ENCODE results near the gene ZNF2.
"Not testable (repeated sequence)": the region's sequence is repeated elsewhere in the genome, so short reads cannot be mapped to it uniquely, and the experiment has no call there.

Gene ZNF2

GRCh38 chr2:95174031-95174542 lies 8.5 kb downstream of the ZNF2 start:
- H3K4me3 ChIP-seq (ENCODE audit: insufficient read length, low read depth): no peak overlapping the region
- peaks cover 10% of the 10 kb centered on the region for H3K36me3 ChIP-seq (ENCODE audit: insufficient read depth, insufficient read length, low read length)
- no peaks in the 10 kb centered on the region for H3K27me3 ChIP-seq (ENCODE audit: insufficient read depth, insufficient read length)
- no peaks in the 10 kb centered on the region for H3K9me3 ChIP-seq (ENCODE audit: insufficient read depth, low read length)
- DNase-seq (ENCODE audit: low read depth, low spot score): no peak
- no peak overlapping the region for H3K9ac ChIP-seq (ENCODE audit: insufficient read length, low read depth)
- H3K4me1 ChIP-seq (ENCODE audit: insufficient read depth, insufficient read length): no peaks in the 10 kb centered on the region
- TF ChIP-seq YY1 (IDR thresholded peaks at IDR 0.05; ENCODE audit: insufficient read depth, insufficient read length) (no peak), SUZ12 (IDR thresholded peaks at IDR 0.05; ENCODE audit: extremely low read depth, insufficient read depth, insufficient read length) (no peak)

GRCh38 chr2:95179451-95179850 lies 13.8 kb downstream of the ZNF2 start:
- H3K27me3 ChIP-seq (ENCODE audit: insufficient read depth, insufficient read length): no peaks in the 10 kb centered on the region
- H3K4me1 ChIP-seq (ENCODE audit: insufficient read depth, insufficient read length): no peaks in the 10 kb centered on the region
- H3K4me3 ChIP-seq (ENCODE audit: insufficient read length, low read depth): no peak overlapping the region
- no peak for DNase-seq (ENCODE audit: low read depth, low spot score)
- TF ChIP-seq SUZ12 (IDR thresholded peaks at IDR 0.05; ENCODE audit: extremely low read depth, insufficient read depth, insufficient read length) (no peak), ZNF274 (IDR thresholded peaks at IDR 0.05; ENCODE audit: low read depth, low read length) (no peak), YY1 (IDR thresholded peaks at IDR 0.05; ENCODE audit: insufficient read depth, insufficient read length) (no peak)
- H3K9me3 ChIP-seq (ENCODE audit: insufficient read depth, low read length): peaks cover 9% of the 10 kb centered on the region; the same call in 1 of the 2 replicates
- H3K9ac ChIP-seq (ENCODE audit: insufficient read length, low read depth): no peak overlapping the region
- H3K36me3 ChIP-seq (ENCODE audit: insufficient read depth, insufficient read length, low read length): peaks cover 50% of the 10 kb centered on the region

DNA sequence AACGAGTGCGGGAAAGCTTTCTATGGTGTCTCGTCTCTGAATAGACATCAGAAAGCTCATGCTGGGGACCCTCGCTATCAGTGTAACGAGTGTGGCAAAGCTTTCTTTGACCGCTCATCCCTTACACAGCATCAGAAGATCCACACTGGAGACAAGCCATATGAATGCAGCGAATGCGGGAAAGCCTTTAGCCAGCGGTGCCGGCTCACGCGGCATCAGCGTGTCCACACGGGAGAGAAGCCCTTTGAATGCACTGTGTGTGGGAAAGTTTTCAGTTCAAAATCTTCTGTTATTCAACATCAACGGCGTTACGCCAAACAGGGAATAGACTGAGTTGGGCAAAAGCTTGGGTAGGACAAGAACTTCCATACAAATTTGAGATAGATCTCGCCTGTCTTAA lies 16.2 kb downstream of the ZNF2 start:
- Histone ChIP-seq H3K9ac (ENCODE audit: insufficient read length, low read depth) (no peak overlapping the region), H3K36me3 (ENCODE audit: insufficient read depth, insufficient read length, low read length) (peaks cover 48% of the 10 kb centered on the region), H3K4me3 (ENCODE audit: insufficient read length, low read depth) (no peak overlapping the region), H3K4me1 (ENCODE audit: insufficient read depth, insufficient read length) (no peaks in the 10 kb centered on the region), H3K27me3 (ENCODE audit: insufficient read depth, insufficient read length) (no peaks in the 10 kb centered on the region), H3K9me3 (ENCODE audit: insufficient read depth, low read length) (peaks cover 9% of the 10 kb centered on the region; the same call in 1 of the 2 replicates)
- TF ChIP-seq YY1 (IDR thresholded peaks at IDR 0.05; ENCODE audit: insufficient read depth, insufficient read length) (no peak), SUZ12 (IDR thresholded peaks at IDR 0.05; ENCODE audit: extremely low read depth, insufficient read depth, insufficient read length) (no peak), ZNF274 (IDR thresholded peaks at IDR 0.05; ENCODE audit: low read depth, low read length) (no peak)
- DNase-seq (ENCODE audit: low read depth, low spot score): no peak

GRCh38 chr2:95185197-95185596 lies 19.6 kb downstream of the ZNF2 start:
- peaks cover 9% of the 10 kb centered on the region; the same call in 1 of the 2 replicates for H3K9me3 ChIP-seq (ENCODE audit: insufficient read depth, low read length)

GRCh38 chr2:95185973-95186372 lies 20.4 kb downstream of the ZNF2 start:
- Histone ChIP-seq H3K27me3 (ENCODE audit: insufficient read depth, insufficient read length) (no peaks in the 10 kb centered on the region), H3K4me1 (ENCODE audit: insufficient read depth, insufficient read length) (no peaks in the 10 kb centered on the region), H3K9ac (ENCODE audit: insufficient read length, low read depth) (no peak overlapping the region), H3K4me3 (ENCODE audit: insufficient read length, low read depth) (no peak overlapping the region), H3K36me3 (ENCODE audit: insufficient read depth, insufficient read length, low read length) (peaks cover 26% of the 10 kb centered on the region), H3K9me3 (ENCODE audit: insufficient read depth, low read length) (0 out of 2 replicates have a peak, but pooled peaks cover 4% of the 10 kb centered on the region)
- TF ChIP-seq SUZ12 (IDR thresholded peaks at IDR 0.05; ENCODE audit: extremely low read depth, insufficient read depth, insufficient read length) (no peak), ZNF274 (IDR thresholded peaks at IDR 0.05; ENCODE audit: low read depth, low read length) (no peak), YY1 (IDR thresholded peaks at IDR 0.05; ENCODE audit: insufficient read depth, insufficient read length) (no peak)
- DNase-seq (ENCODE audit: low read depth, low spot score): no peak

More at GRCh38 chr2:95185197-95185596, 19.6 kb downstream of the ZNF2 start:
- peaks cover 31% of the 10 kb centered on the region for H3K36me3 ChIP-seq (ENCODE audit: insufficient read depth, insufficient read length, low read length)
- H3K4me3 ChIP-seq (ENCODE audit: insufficient read length, low read depth): no peak overlapping the region
- no peak overlapping the region for H3K9ac ChIP-seq (ENCODE audit: insufficient read length, low read depth)
- DNase-seq (ENCODE audit: low read depth, low spot score): no peak
- H3K27me3 ChIP-seq (ENCODE audit: insufficient read depth, insufficient read length): no peaks in the 10 kb centered on the region
- TF ChIP-seq YY1 (IDR thresholded peaks at IDR 0.05; ENCODE audit: insufficient read depth, insufficient read length) (no peak), SUZ12 (IDR thresholded peaks at IDR 0.05; ENCODE audit: extremely low read depth, insufficient read depth, insufficient read length) (no peak), ZNF274 (IDR thresholded peaks at IDR 0.05; ENCODE audit: low read depth, low read length) (no peak)
- no peaks in the 10 kb centered on the region for H3K4me1 ChIP-seq (ENCODE audit: insufficient read depth, insufficient read length)

DNA sequence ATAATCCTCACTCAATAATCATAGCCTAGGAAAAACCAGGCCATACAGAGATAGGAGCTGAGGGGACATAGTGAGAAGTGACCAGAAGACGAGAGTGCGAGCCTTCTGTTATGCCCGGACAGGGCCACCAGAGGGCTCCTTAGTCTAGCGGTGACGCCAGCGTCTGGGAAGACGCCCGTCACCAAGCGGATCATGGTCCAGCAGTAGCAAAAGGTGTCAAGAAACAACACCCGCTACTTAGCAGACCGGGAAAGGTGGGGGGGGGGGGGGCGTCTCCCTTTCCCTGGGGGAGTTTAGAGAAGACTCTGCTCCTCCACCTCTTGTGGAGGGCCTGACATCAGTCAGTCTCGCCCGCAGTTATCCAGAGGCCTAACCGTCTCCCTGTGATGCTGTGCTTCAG lies 27.3 kb downstream of the ZNF2 start:
- H3K4me1 ChIP-seq (ENCODE audit: insufficient read depth, insufficient read length); H3K36me3 ChIP-seq (ENCODE audit: insufficient read depth, insufficient read length, low read length); DNase-seq (ENCODE audit: low read depth, low spot score); H3K9me3 ChIP-seq (ENCODE audit: insufficient read depth, low read length); H3K9ac ChIP-seq (ENCODE audit: insufficient read length, low read depth); H3K4me3 ChIP-seq (ENCODE audit: insufficient read length, low read depth); H3K27me3 ChIP-seq (ENCODE audit: insufficient read depth, insufficient read length): not testable (repeated sequence)

- Histone ChIP-seq H3K27me3 (ENCODE audit: insufficient read depth, insufficient read length) (no peaks in the 10 kb centered on the region), H3K4me1 (ENCODE audit: insufficient read depth, insufficient read length) (no peaks in the 10 kb centered on the region), H3K9ac (ENCODE audit: insufficient read length, low read depth) (no peak overlapping the region), H3K9me3 (ENCODE audit: insufficient read depth, low read length) (peaks cover 7% of the 10 kb centered on the region), H3K4me3 (ENCODE audit: insufficient read length, low read depth) (no peak overlapping the region), H3K36me3 (ENCODE audit: insufficient read depth, insufficient read length, low read length) (peaks cover 4% of the 10 kb centered on the region)
- DNase-seq (ENCODE audit: low read depth, low spot score): no peak
- no peak for TF ChIP-seq SUZ12 (IDR thresholded peaks at IDR 0.05; ENCODE audit: extremely low read depth, insufficient read depth, insufficient read length)
- no peak for TF ChIP-seq ZNF274 (IDR thresholded peaks at IDR 0.05; ENCODE audit: low read depth, low read length)
- no peak for TF ChIP-seq YY1 (IDR thresholded peaks at IDR 0.05; ENCODE audit: insufficient read depth, insufficient read length)
Measured at GRCh38 chr2:95203911-95204310, 38.3 kb downstream of the ZNF2 start.

DNA sequence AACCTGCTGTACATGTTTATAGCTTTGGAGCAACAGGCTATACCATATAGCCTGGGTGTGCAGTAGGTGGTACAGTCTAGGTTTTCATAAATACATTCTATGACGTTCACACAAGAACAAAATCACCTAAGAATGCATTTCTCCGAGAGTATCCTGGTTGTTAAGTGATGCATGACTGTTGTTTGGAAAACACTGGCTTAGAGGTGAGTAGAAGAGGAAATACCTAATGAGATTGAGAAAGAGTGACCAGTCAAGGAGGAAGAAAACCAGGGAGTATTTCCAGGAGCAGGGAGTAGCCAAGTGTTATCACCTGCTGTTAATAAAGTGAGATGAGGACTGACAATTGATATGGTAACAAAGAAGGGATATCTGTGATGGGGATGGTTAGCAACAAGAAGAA lies 38.8 kb downstream of the ZNF2 start:
- no peak overlapping the region for H3K9ac ChIP-seq (ENCODE audit: insufficient read length, low read depth)
- peaks cover 12% of the 10 kb centered on the region for H3K9me3 ChIP-seq (ENCODE audit: insufficient read depth, low read length)
- H3K4me1 ChIP-seq (ENCODE audit: insufficient read depth, insufficient read length): no peaks in the 10 kb centered on the region
- peaks cover 9% of the 10 kb centered on the region for H3K36me3 ChIP-seq (ENCODE audit: insufficient read depth, insufficient read length, low read length)
- H3K27me3 ChIP-seq (ENCODE audit: insufficient read depth, insufficient read length): no peaks in the 10 kb centered on the region
- no peak for DNase-seq (ENCODE audit: low read depth, low spot score)
- H3K4me3 ChIP-seq (ENCODE audit: insufficient read length, low read depth): no peak overlapping the region
- TF ChIP-seq YY1 (IDR thresholded peaks at IDR 0.05; ENCODE audit: insufficient read depth, insufficient read length): no peak
- no peak for TF ChIP-seq SUZ12 (IDR thresholded peaks at IDR 0.05; ENCODE audit: extremely low read depth, insufficient read depth, insufficient read length)
- TF ChIP-seq ZNF274 (IDR thresholded peaks at IDR 0.05; ENCODE audit: low read depth, low read length): no peak

Measured in NT2/D1 (cell line).